GM10266 (cell line): ENCODE data around the gene ACOXL.

Source experiments
- DNase-seq: peaks from one replicate; pipeline ENCODE4 v3.0.0; 2012; ENCODE audit errors: extremely low spot score
- CTCF ChIP-seq: IDR thresholded peaks from 2 replicates; pipeline ENCODE4 v1.5.1; 2012; ENCODE audit warnings: mild to moderate bottlenecking, low read depth; ENCODE audit not compliant: control insufficient read depth, insufficient read depth; ENCODE audit errors: missing control alignments

The ACOXL gene

DNA sequence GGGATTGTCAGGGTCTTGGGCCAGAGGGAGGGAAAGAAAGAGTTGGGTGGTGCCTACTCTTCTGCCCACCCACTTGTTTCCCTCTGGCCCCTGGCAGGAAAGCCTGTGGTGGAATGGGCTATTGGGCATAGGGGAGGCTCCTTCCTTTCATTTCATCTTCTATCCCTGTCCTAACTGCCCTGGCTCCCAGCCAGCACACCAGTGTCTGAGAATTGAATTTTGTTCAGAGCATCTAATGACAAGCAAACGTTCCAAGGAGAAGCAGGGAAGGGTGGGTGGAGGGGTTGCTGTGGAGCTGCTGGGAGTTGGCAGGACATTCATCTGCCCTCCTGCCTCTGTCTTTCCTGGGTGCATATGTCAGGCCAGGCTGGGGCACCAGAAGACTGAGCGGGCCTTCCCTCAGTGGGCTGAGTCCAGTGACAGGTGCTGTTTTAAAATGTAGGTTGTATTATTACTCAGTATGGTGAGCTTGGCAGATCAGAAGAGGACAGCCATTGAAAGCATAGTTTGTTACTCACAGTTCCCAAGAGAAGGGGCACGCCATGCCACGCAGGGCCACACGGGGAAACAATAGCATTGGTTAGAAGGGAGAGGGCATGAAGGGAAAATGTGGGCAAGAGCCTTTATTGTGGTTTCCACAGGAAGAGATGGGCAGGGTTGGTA lies 171.9 kb downstream of the ACOXL start:
- no peak for DNase-seq
- TF ChIP-seq CTCF: no peak

DNA sequence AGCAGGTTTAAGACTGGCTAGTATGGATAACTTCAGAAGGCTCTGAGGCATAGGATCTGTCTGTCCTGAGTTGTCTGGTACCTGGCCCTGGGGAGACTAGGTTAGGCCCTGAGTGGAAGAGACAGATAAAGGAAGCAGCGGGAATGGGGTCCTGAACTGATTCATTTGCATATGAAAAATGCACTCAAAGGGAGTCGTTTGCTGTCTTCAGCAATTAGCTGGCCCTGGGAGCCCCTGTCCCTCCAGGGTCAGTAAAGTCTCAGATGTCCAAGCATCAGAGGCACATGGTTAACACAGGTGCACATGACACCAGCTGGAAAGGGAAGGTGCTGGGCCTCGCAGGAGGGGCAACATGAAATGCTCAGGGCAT lies 172.4 kb downstream of the ACOXL start:
- TF ChIP-seq CTCF: no peak
- DNase-seq: no peak

DNA sequence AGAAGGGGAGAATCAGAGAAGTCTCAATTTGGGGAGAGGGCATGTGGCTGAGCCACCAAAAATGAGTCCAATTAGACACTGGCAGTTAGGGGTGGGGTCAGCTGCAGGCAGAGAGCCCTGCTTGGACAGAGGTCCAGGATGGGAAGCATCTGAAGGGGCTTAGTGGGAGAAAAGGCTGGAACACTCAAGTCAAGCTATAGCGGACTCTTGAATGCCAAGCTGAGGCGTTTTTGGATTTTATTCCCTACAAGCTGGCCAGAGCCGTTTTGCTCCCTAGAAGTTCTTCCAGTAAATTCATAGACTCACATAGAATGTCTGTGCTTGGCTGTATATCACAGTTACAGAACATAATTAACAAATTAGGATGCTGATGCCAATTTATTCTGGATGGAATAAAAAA lies 172.8 kb downstream of the ACOXL start:
- no peak for TF ChIP-seq CTCF
- no peak for DNase-seq

GRCh38 chr2:110906613-110907298 lies 174.4 kb downstream of the ACOXL start:
- no peak for DNase-seq
- TF ChIP-seq CTCF: no peak

- no peak for DNase-seq
- no peak for TF ChIP-seq CTCF
Measured at GRCh38 chr2:110909501-110909900, 177.1 kb downstream of the ACOXL start.

GRCh38 chr2:110910423-110910822 lies 178.1 kb downstream of the ACOXL start:
- TF ChIP-seq CTCF: no peak
- no peak for DNase-seq

- DNase-seq: no peak
- no peak for TF ChIP-seq CTCF
Measured at GRCh38 chr2:110919738-110920137, 187.4 kb downstream of the ACOXL start.
